GM23338 (cell line): ENCODE data around the gene FAM222A.

Source experiments
- CREB1 ChIP-seq: fragments of 250-450 bp; sonication (Bioruptor Pico); IDR thresholded peaks from 2 replicates; pipeline ENCODE4 v1.5.0; 2020; ENCODE audit warnings: low read depth, mild to moderate bottlenecking, moderate library complexity
- EZH2 ChIP-seq: fragments of 200-600 bp; sonication (generic); IDR thresholded peaks from one replicate; pipeline ENCODE4 v1.8.0; 2017; ENCODE audit warnings: antibody characterized with exemption, mild to moderate bottlenecking, low read depth; ENCODE audit not compliant: unreplicated experiment
- EZH2phosphoT487 ChIP-seq: fragments of 200-600 bp; sonication (generic); IDR thresholded peaks from one replicate; pipeline ENCODE4 v1.8.1; 2018; ENCODE audit warnings: antibody characterized with exemption; ENCODE audit not compliant: unreplicated experiment
- JUNB ChIP-seq: IDR thresholded peaks from one replicate; pipeline ENCODE4 v1.6.1; 2016; ENCODE audit warnings: antibody characterized with exemption; ENCODE audit not compliant: unreplicated experiment
- POLR2AphosphoS5 ChIP-seq: IDR thresholded peaks from 2 replicates; pipeline ENCODE4 v1.6.1; 2016; ENCODE audit warnings: antibody characterized with exemption, low read depth
- TF ChIP-seq, protein P1 (sequence below), 2 experiments: fragments of 200-600 bp in 1 of 2; sonication (generic) in 1 of 2; conservative IDR thresholded peaks; 2 replicates each; pipeline versions ENCODE4 v1.5.1 to v1.6.1; 2016 to 2017; ENCODE audit warnings: antibody characterized with exemption in 2 of 2, low read depth in 2 of 2, mild to moderate bottlenecking in 2 of 2, moderate library complexity in 1 of 2
- TF ChIP-seq, protein P2 (sequence below): IDR thresholded peaks from one replicate; pipeline ENCODE4 v1.6.1; 2018; ENCODE audit warnings: antibody characterized with exemption; ENCODE audit not compliant: unreplicated experiment

DNA sequence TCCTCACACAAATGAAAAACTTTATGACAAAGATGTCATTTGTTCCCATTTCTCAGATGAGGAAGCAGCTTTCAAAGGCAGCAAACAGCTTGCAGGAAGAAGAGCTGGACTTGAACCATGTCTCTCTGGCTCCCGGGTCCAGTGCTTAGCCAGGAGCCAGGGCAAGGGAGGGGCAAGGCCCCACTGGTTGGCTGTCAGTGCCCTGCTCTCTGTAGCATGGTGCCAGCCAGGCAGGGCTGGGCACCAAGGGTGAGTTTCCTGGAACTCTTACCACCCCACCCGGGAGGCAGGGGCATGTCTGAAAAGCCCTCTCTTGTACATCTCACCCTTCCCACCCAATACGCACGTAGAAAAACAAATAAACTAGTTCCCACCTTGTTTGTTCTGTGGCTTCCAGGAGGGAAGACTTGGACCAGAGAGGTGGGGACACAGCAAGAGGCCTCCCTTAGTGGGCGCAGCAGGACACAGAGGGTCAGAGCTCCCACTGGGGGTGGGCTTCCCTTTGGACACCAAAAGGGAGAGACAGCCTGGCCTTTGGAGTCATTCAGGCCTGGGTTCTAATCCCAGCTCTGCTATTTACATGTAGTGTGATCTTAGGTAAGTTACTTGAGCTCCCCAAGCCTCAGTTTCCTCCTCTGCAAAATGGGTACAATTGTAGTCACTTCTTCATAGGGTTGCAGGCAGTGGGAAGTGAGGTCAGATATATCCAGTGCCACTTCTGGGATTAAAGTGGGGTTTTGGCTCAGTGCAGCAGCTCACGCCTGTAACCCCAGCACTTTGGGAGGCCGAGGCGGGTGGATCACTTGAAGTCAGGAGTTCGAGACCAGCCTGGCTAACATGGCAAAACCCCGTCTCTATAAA lies 102.4 kb downstream of the FAM222A start:
- TF ChIP-seq, protein P1, sequence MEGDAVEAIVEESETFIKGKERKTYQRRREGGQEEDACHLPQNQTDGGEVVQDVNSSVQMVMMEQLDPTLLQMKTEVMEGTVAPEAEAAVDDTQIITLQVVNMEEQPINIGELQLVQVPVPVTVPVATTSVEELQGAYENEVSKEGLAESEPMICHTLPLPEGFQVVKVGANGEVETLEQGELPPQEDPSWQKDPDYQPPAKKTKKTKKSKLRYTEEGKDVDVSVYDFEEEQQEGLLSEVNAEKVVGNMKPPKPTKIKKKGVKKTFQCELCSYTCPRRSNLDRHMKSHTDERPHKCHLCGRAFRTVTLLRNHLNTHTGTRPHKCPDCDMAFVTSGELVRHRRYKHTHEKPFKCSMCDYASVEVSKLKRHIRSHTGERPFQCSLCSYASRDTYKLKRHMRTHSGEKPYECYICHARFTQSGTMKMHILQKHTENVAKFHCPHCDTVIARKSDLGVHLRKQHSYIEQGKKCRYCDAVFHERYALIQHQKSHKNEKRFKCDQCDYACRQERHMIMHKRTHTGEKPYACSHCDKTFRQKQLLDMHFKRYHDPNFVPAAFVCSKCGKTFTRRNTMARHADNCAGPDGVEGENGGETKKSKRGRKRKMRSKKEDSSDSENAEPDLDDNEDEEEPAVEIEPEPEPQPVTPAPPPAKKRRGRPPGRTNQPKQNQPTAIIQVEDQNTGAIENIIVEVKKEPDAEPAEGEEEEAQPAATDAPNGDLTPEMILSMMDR (conservative IDR thresholded peaks at IDR 0.05; ENCODE audit: low read depth in 2 of 2): no peak
- no peak for TF ChIP-seq CREB1 (CRISPR knock-in tag)
- TF ChIP-seq EZH2phosphoT487: no peak
- no peak for TF ChIP-seq POLR2AphosphoS5
- TF ChIP-seq EZH2: no peak
- TF ChIP-seq JUNB: no peak
- TF ChIP-seq, protein P2, sequence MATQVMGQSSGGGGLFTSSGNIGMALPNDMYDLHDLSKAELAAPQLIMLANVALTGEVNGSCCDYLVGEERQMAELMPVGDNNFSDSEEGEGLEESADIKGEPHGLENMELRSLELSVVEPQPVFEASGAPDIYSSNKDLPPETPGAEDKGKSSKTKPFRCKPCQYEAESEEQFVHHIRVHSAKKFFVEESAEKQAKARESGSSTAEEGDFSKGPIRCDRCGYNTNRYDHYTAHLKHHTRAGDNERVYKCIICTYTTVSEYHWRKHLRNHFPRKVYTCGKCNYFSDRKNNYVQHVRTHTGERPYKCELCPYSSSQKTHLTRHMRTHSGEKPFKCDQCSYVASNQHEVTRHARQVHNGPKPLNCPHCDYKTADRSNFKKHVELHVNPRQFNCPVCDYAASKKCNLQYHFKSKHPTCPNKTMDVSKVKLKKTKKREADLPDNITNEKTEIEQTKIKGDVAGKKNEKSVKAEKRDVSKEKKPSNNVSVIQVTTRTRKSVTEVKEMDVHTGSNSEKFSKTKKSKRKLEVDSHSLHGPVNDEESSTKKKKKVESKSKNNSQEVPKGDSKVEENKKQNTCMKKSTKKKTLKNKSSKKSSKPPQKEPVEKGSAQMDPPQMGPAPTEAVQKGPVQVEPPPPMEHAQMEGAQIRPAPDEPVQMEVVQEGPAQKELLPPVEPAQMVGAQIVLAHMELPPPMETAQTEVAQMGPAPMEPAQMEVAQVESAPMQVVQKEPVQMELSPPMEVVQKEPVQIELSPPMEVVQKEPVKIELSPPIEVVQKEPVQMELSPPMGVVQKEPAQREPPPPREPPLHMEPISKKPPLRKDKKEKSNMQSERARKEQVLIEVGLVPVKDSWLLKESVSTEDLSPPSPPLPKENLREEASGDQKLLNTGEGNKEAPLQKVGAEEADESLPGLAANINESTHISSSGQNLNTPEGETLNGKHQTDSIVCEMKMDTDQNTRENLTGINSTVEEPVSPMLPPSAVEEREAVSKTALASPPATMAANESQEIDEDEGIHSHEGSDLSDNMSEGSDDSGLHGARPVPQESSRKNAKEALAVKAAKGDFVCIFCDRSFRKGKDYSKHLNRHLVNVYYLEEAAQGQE: no peak
